Mucosa of descending colon (tissue), 3 donors: ENCODE data around the gene ZFP69B. TPM values are rescaled to one million over a fixed set of nuclear protein-coding genes. Genes with fewer than 3 reads are reported as not detected.

ENCODE experiments used
- ATAC-seq: fragments of 200-7000 bp; cut with Tn5 transposase; one replicate; pipeline ENCODE4 v1.9.1; 2020; ENCODE audit warnings: mild to moderate bottlenecking, moderate library complexity
- DNase-seq, 3 donors: peaks; one replicate each; pipeline ENCODE4 v3.0.0-alpha.2; 2020
- H3K36me3 ChIP-seq: fragments of 200-600 bp; one replicate; pipeline ENCODE4 v1.8.0; 2021; ENCODE audit warnings: low read depth, mild to moderate bottlenecking
- H3K4me1 ChIP-seq: fragments of 200-600 bp; one replicate; pipeline ENCODE4 v1.8.0; 2021; ENCODE audit warnings: low read depth, mild to moderate bottlenecking
- H3K4me3 ChIP-seq: fragments of 200-600 bp; one replicate; pipeline ENCODE4 v1.8.0; 2021; ENCODE audit warnings: mild to moderate bottlenecking
- H3K9me3 ChIP-seq: fragments of 200-600 bp; one replicate; pipeline ENCODE4 v1.8.0; 2021; ENCODE audit warnings: mild to moderate bottlenecking
- CTCF ChIP-seq: fragments of 200-600 bp; IDR thresholded peaks from one replicate; pipeline ENCODE4 v1.8.0; 2022; ENCODE audit warnings: antibody characterized with exemption, mild to moderate bottlenecking
- intact Hi-C, 2 donors: fragments of 100-400 bp; cut with DNase I in 1 of 2; cut with micrococcal nuclease in 1 of 2; formaldehyde crosslinking; loops; one replicate each; pipeline versions ENCODE4 v1.11.0 to v1.11.1; 2022; cut with DNase I, micrococcal nuclease
- total RNA-seq, 3 donors: library from RNA; stranded (reverse); fragmentation: NEBNext Ultra II Directional in 2 of 3; extraction: Animal tissue kit (Norgen Biotek cat#: 25700) in 2 of 3; gene quantifications; one replicate each; pipeline versions ENCODE4 v1.2.1 to v1.2.4, GENCODE V29; 2021 to 2023
- donor health status: DM: no; HTN: no; CAD: no; lungs with moderate emphysema.
- donor health status: DM: no; HTN: no; CAD: no.
- donor health status: DM: no; HTN: yes; CAD: no.

ZFP69B gene
- total RNA-seq, 3 donors from 2014 or later = 1.4 to 2.1 (median 2.1) TPM

- no peak for ATAC-seq
- intact Hi-C loops = no loop called here
Observed at GRCh38 chr1:40425198-40425597, 25.1 kb upstream of the ZFP69B start.

GRCh38 chr1:40431385-40431784 lies 18.9 kb upstream of the ZFP69B start:
- no peak for ATAC-seq

More at GRCh38 chr1:40425198-40425597, 25.1 kb upstream of the ZFP69B start:
- TF ChIP-seq CTCF = no peak
- no peaks in the 10 kb centered on the region for H3K4me1 ChIP-seq
- DNase-seq = no peak
- H3K4me3 ChIP-seq = no peak overlapping the region
- no peaks in the 10 kb centered on the region for H3K36me3 ChIP-seq
- H3K9me3 ChIP-seq = no peaks in the 10 kb centered on the region

GRCh38 chr1:40432644-40433390 lies 17.5 kb upstream of the ZFP69B start:
- Histone ChIP-seq H3K9me3 (no peaks in the 10 kb centered on the region), H3K4me3 (no peak overlapping the region), H3K4me1 (no peaks in the 10 kb centered on the region), H3K36me3 (no peaks in the 10 kb centered on the region)
- intact Hi-C loops = no loop called here
- no peak for ATAC-seq
- DNase-seq = no peak
- TF ChIP-seq CTCF = no peak

More at GRCh38 chr1:40431385-40431784, 18.9 kb upstream of the ZFP69B start:
- Histone ChIP-seq H3K4me3 (no peak overlapping the region), H3K4me1 (no peaks in the 10 kb centered on the region), H3K36me3 (no peaks in the 10 kb centered on the region), H3K9me3 (no peaks in the 10 kb centered on the region)
- TF ChIP-seq CTCF = no peak
- DNase-seq = no peak
- intact Hi-C loops = no loop called here

GRCh38 chr1:40435471-40435870 lies 14.8 kb upstream of the ZFP69B start:
- ATAC-seq = no peak

GRCh38 chr1:40435876-40436275 lies 14.4 kb upstream of the ZFP69B start:
- Histone ChIP-seq H3K9me3 (no peaks in the 10 kb centered on the region), H3K36me3 (no peaks in the 10 kb centered on the region), H3K4me3 (no peak overlapping the region), H3K4me1 (no peaks in the 10 kb centered on the region)
- intact Hi-C loops = no loop called here
- ATAC-seq (no peak), DNase-seq (no peak)
- no peak for TF ChIP-seq CTCF

More at GRCh38 chr1:40435471-40435870, 14.8 kb upstream of the ZFP69B start:
- DNase-seq = no peak
- Histone ChIP-seq H3K4me3 (no peak overlapping the region), H3K9me3 (no peaks in the 10 kb centered on the region), H3K36me3 (no peaks in the 10 kb centered on the region), H3K4me1 (no peaks in the 10 kb centered on the region)
- no peak for TF ChIP-seq CTCF
- intact Hi-C loops = no loop called here
